Heart left ventricle (tissue), 16 donors: ENCODE data around the gene CLMP. TPM values are rescaled to one million over a fixed set of nuclear protein-coding genes. Genes with fewer than 3 reads are reported as not detected.

Experiments used
- ATAC-seq, 4 donors: fragments of 200-7000 bp; cut with Tn5 transposase; one replicate each; pipeline ENCODE4 v1.9.1; 2020 to 2022; ENCODE audit warnings: moderate library complexity in 4 of 4, mild to moderate bottlenecking in 3 of 4, moderate number of reproducible peaks in 1 of 4
- DNase-seq, 5 donors: peaks; one replicate each; pipeline ENCODE4 v3.0.0-alpha.2; 2020
- H3K27ac ChIP-seq, 12 donors: fragments of 200-600 bp; sonication (generic) in 4 of 12; one replicate each; pipeline versions ENCODE4 v1.5.0 to v1.8.0; 2016 to 2022; ENCODE audit warnings: mild to moderate bottlenecking in 2 of 12
- H3K27me3 ChIP-seq, 9 donors: fragments of 200-600 bp; sonication (generic) in 2 of 9; one replicate each; pipeline versions ENCODE4 v1.5.1 to v1.8.0; 2016 to 2022; ENCODE audit warnings: mild to moderate bottlenecking in 3 of 9
- H3K36me3 ChIP-seq, 9 donors: fragments of 200-600 bp; sonication (generic) in 2 of 9; one replicate each; pipeline versions ENCODE4 v1.5.0 to v1.8.0; 2018 to 2022; ENCODE audit warnings: mild to moderate bottlenecking in 2 of 9
- H3K4me1 ChIP-seq, 12 donors: fragments of 200-600 bp; sonication (generic) in 4 of 12; one replicate each; pipeline versions ENCODE4 v1.5.0 to v1.8.0; 2016 to 2022; ENCODE audit warnings: mild to moderate bottlenecking in 3 of 12
- H3K4me3 ChIP-seq, 12 donors: fragments of 200-600 bp; sonication (generic) in 4 of 12; one replicate each; pipeline versions ENCODE4 v1.5.0 to v1.8.0; 2017 to 2022; ENCODE audit warnings: mild to moderate bottlenecking in 9 of 12, moderate library complexity in 4 of 12
- H3K9me3 ChIP-seq, 12 donors: fragments of 200-600 bp; sonication (generic) in 4 of 12; one replicate each; pipeline versions ENCODE4 v1.5.0 to v1.8.0; 2016 to 2022; ENCODE audit warnings: mild to moderate bottlenecking in 1 of 12
- CTCF ChIP-seq, 12 donors: fragments of 200-600 bp; sonication (generic) in 4 of 12; IDR thresholded peaks; one replicate each; pipeline versions ENCODE4 v1.5.0 to v1.8.0; 2018 to 2022; ENCODE audit warnings: antibody characterized with exemption in 12 of 12, mild to moderate bottlenecking in 5 of 12
- POLR2A ChIP-seq, 2 donors: fragments of 450-650 bp; IDR thresholded peaks; one replicate each; pipeline ENCODE4 v1.6.1; 2017; ENCODE audit warnings: antibody characterized with exemption in 2 of 2, mild to moderate bottlenecking in 2 of 2, moderate library complexity in 2 of 2
- WGBS, 4 donors: extraction: QIAGEN DNeasy Blood & Tissue Kit in 2 of 4; methylation state at CpG; one replicate each; pipeline versions ENCODE4 v1.1.5 to v1.1.7; 2013 to 2018; 5-methylcytosine and 5-hydroxymethylcytosine counted together
- intact Hi-C, 10 donors: fragments of 100-400 bp; cut with DNase I; formaldehyde crosslinking; loops; one replicate each; pipeline versions ENCODE4 v1.11.1 to v1.14.2; 2022
- polyA plus RNA-seq, 2 donors: library from polyadenylated mRNA; stranded (reverse); fragments of 200-250 nt; gene quantifications; one replicate each; pipeline ENCODE4 v1.2.3, GENCODE V29; 2013
- total RNA-seq, 9 donors: library from RNA; depleted of rRNA in 2 of 9; stranded (reverse); fragments of >200 nt in 2 of 9; fragmentation: NEBNext Ultra II Directional in 3 of 9; extraction: Animal tissue kit (Norgen Biotek cat#: 25700) in 3 of 9; gene quantifications; one replicate each; pipeline versions ENCODE4 v1.1.0 to v1.2.4, GENCODE V29; 2016 to 2023
- donor health status: ischemic (EF 13 %, LVEDD 7.1; RV severe dilation, severe dysfunction).
- donor health status: healthy with polysubstance abuse.
- donor health status: DM: no; HTN: yes; CAD: no.
- donor health status: DM: no; HTN: no; CAD: no.
- donor health status: ischemic (EF 25% LVEDD 6.9; RV normal size, moderate dysfunction).
- donor health status: ischemic (EF 25% LVEDD 5.7; RV mildly dilated, moderate dysfunction).
- donor health status: healthy.
- donor health status: DM: yes; HTN: yes; CAD: no.
- donor health status: ischemic (EF 35%, LVEDD 5.7; RV mildly dilated, moderate dysfunction).
- donor health status: nonischemic (EF 11% LVEDD 7.7; RV severe dilation, severe dysfunction).
- donor health status: DM: yes; HTN: yes; CAD: no.
- donor health status: PGD.
- donor health status: ischemic (EF 29% LVEDD 5.4; RV normal size, mild dysfunction).
- donor health status: nonischemic (EF 23%, LVEDD 6.1; RV moderate dilation, normal function).

Gene CLMP
- total and polyA plus RNA-seq, 11 donors = 1.9 to 18.4 (median 5.8) TPM

GRCh38 chr11:123227763-123228495, 32.9 kb upstream of the CLMP start:
- DNase-seq = no peak
- 77 to 81% (median 80%) methylated on average over 7 of the region's 7 CpGs for WGBS, 4 donors
- intact Hi-C loops = no loop called here

GRCh38 chr11:123221584-123221983, 26.5 kb upstream of the CLMP start:
- DNase-seq = no peak
- WGBS, 4 donors = 86 to 90% (median 90%) methylated on average over 3 of the region's 3 CpGs
- Histone ChIP-seq H3K4me1 (no peaks in the 10 kb centered on the region), H3K9me3 (peaks cover 0 to 13% (median 0%) of the 10 kb centered on the region in 12 donors), H3K27ac (no peak overlapping the region), H3K27me3 (peaks cover 0 to 18% (median under 1%) of the 10 kb centered on the region in 9 donors), H3K4me3 (no peak overlapping the region), H3K36me3 (no peaks in the 10 kb centered on the region)
- no peak for ATAC-seq
- no peak for TF ChIP-seq CTCF (IDR thresholded peaks at IDR 0.05)
- TF ChIP-seq POLR2A (IDR thresholded peaks at IDR 0.05) = no peak
- intact Hi-C loops = no loop called here

More at GRCh38 chr11:123227763-123228495, 32.9 kb upstream of the CLMP start:
- Histone ChIP-seq H3K27ac (no peak overlapping the region), H3K4me3 (no peak overlapping the region), H3K36me3 (no peaks in the 10 kb centered on the region), H3K9me3 (peaks cover 0 to 1% (median 0%) of the 10 kb centered on the region in 12 donors), H3K27me3 (peaks cover 0 to 9% (median 0%) of the 10 kb centered on the region in 9 donors), H3K4me1 (peaks cover 0 to 4% (median 0%) of the 10 kb centered on the region in 12 donors)
- ATAC-seq = no peak
- TF ChIP-seq POLR2A (IDR thresholded peaks at IDR 0.05) (no peak), CTCF (IDR thresholded peaks at IDR 0.05) (no peak)

- intact Hi-C loops = no loop called here
Observed at GRCh38 chr11:123221096-123221561, 26.1 kb upstream of the CLMP start.

More at GRCh38 chr11:123221096-123221561, 26.1 kb upstream of the CLMP start:
- ATAC-seq = no peak
- peaks cover 0 to 23% (median 2%) of the 10 kb centered on the region in 9 donors for H3K27me3 ChIP-seq
- no peak for DNase-seq
- H3K4me3 ChIP-seq = no peak overlapping the region
- no peaks in the 10 kb centered on the region for H3K36me3 ChIP-seq
- peaks cover 0 to 13% (median 0%) of the 10 kb centered on the region in 12 donors for H3K9me3 ChIP-seq
- 79 to 91% (median 86%) methylated on average over 6 of the region's 6 CpGs for WGBS, 4 donors
- no peak overlapping the region for H3K27ac ChIP-seq
- TF ChIP-seq CTCF (IDR thresholded peaks at IDR 0.05) (no peak), POLR2A (IDR thresholded peaks at IDR 0.05) (no peak)
- H3K4me1 ChIP-seq = no peaks in the 10 kb centered on the region
